K562 (cell line): ENCODE data around the gene OR51B2. TPM values are rescaled to one million over a fixed set of nuclear protein-coding genes. Genes with fewer than 3 reads are reported as not detected.
A peak's percentile ranks its signal among the peaks of the same experiment; 100 is the strongest.

Source experiments
- CREB3 ChIP-seq: fragments of 450-650 bp; conservative IDR thresholded peaks from 2 replicates; pipeline ENCODE4 v1.6.1; 2016; ENCODE audit warnings: missing genetic modification characterization, low read depth, mild to moderate bottlenecking, missing compliant biosample characterization, moderate library complexity
- DLX4 ChIP-seq: fragments of 250-450 bp; sonication (Bioruptor Pico); IDR thresholded peaks from 2 replicates; pipeline ENCODE4 v1.6.1; 2021; ENCODE audit warnings: mild to moderate bottlenecking
- ELK3 ChIP-seq: fragments of 450-650 bp; formaldehyde crosslinking; IDR thresholded peaks from 2 replicates; pipeline ENCODE4 v1.4.0; 2020; ENCODE audit warnings: mild to moderate bottlenecking
- FOXA3 ChIP-seq, 2 experiments: fragments of 450-650 bp in 1 of 2; sonication (generic) in 1 of 2; formaldehyde crosslinking; IDR thresholded peaks in 1 of 2; conservative IDR thresholded peaks in 1 of 2; 2 replicates each; pipeline versions ENCODE4 v1.4.0 to v1.8.0; 2020 to 2022; ENCODE audit warnings: mild to moderate bottlenecking in 2 of 2, missing genetic modification reagents in 1 of 2
- NFE2 ChIP-seq: IDR thresholded peaks from 2 replicates; pipeline ENCODE4 v1.6.1; 2014; ENCODE audit warnings: antibody characterized with exemption, low read depth
- NFRKB ChIP-seq: fragments of 450-650 bp; IDR thresholded peaks from 2 replicates; pipeline ENCODE4 v1.6.1; 2016; ENCODE audit warnings: low read depth
- POLR2A ChIP-seq: fragments of 450-650 bp; conservative IDR thresholded peaks from 2 replicates; pipeline ENCODE4 v1.6.1; 2016
- PYGO2 ChIP-seq: fragments of 450-650 bp; IDR thresholded peaks from 2 replicates; pipeline ENCODE4 v1.6.1; 2016; ENCODE audit warnings: mild to moderate bottlenecking, missing genetic modification characterization, moderate library complexity, missing compliant biosample characterization
- RAD51 ChIP-seq: fragments of 450-650 bp; IDR thresholded peaks from 2 replicates; pipeline ENCODE4 v1.7.1; 2016; ENCODE audit warnings: low read depth, mild to moderate bottlenecking, borderline replicate concordance
- SAFB2 ChIP-seq: fragments of 200-400 bp; formaldehyde crosslinking; IDR thresholded peaks from 2 replicates; pipeline ENCODE4 v1.6.1; 2018; ENCODE audit warnings: borderline replicate concordance, low read length, low read depth, moderate library complexity; ENCODE audit not compliant: severe bottlenecking
- TAL1 ChIP-seq: fragments of 450-650 bp; IDR thresholded peaks from 2 replicates; pipeline ENCODE4 v1.6.1; 2016; ENCODE audit warnings: mild to moderate bottlenecking
- USF1 ChIP-seq: sonication (generic); formaldehyde crosslinking; IDR thresholded peaks from 2 replicates; pipeline ENCODE4 v1.9.0; 2022; ENCODE audit warnings: mild to moderate bottlenecking, missing genetic modification reagents
- ZBTB11 ChIP-seq, 3 experiments: fragments of 200-800 bp in 1 of 3; fragments of 250-450 bp in 1 of 3; fragments of 450-650 bp in 1 of 3; sonication (Bioruptor Pico) in 1 of 3; sonication (Bioruptor generic) in 1 of 3; formaldehyde crosslinking in 1 of 3; IDR thresholded peaks; 2 replicates each; pipeline versions ENCODE4 v1.6.1 to v1.8.0; 2016 to 2022; ENCODE audit warnings: mild to moderate bottlenecking in 2 of 3, missing genetic modification characterization in 2 of 3, missing compliant biosample characterization in 1 of 3, moderate library complexity in 1 of 3
- ZMIZ1 ChIP-seq, 2 experiments: fragments of 150-350 bp in 1 of 2; IDR thresholded peaks; 2 replicates each; pipeline ENCODE4 v1.6.1; 2012 to 2016; ENCODE audit warnings: low read depth in 2 of 2, low read length in 2 of 2, mild to moderate bottlenecking in 1 of 2, moderate library complexity in 1 of 2
- ZNF224 ChIP-seq: sonication (generic); formaldehyde crosslinking; IDR thresholded peaks from 2 replicates; pipeline ENCODE4 v1.8.0; 2022; ENCODE audit warnings: mild to moderate bottlenecking, missing genetic modification reagents
- ZNF77 ChIP-seq: fragments of 250-450 bp; sonication (Bioruptor Pico); IDR thresholded peaks from 2 replicates; pipeline ENCODE4 v1.5.0; 2020
- polyA plus RNA-seq, 8 experiments: library from polyadenylated mRNA; depleted of rRNA in 4 of 8; stranded (reverse) in 5 of 8; unstranded in 3 of 8; fragments of >200 nt; fragmentation: Nextera tagmentation in 2 of 8; fragmentation: Illumina TruSeq in 1 of 8; extraction: Ambion mirVana in 2 of 8; extraction: Trizol in 1 of 8; gene quantifications; 2 replicates each; pipeline versions ENCODE4 v1.2.1 to v1.2.3, GENCODE V29; 2011 to 2014; ENCODE audit warnings: inconsistent platforms in 1 of 8, missing spikeins in 1 of 8
- total RNA-seq, 7 experiments: library from RNA; depleted of rRNA in 6 of 7; stranded (reverse); fragments of >200 nt in 6 of 7; fragmentation: Illumina TruSeq in 2 of 7; extraction: Trizol in 2 of 7; gene quantifications; 2 replicates each; pipeline versions ENCODE4 v1.2.1 to v1.2.3, GENCODE V29; 2011 to 2021; ENCODE audit warnings: low replicate concordance in 1 of 7

OR51B2 gene
- total and polyA plus RNA-seq, 9 of the 15 experiments (the other 6 are each of a cell fraction or from before 2014, with no cell fraction given): 0.38 to 6.6 (median 4.0) TPM

- TF ChIP-seq TAL1 (no peak), USF1 (CRISPR knock-in tag) (no peak), ZBTB11 (CRISPR knock-in tag; IDR thresholded peaks at IDR 0.05) (no peak), ELK3 (no peak), ZNF224 (no peak), ZNF77 (CRISPR knock-in tag) (no peak), RAD51 (peak; percentile 19; the same call in 1 of the 2 replicates), ZMIZ1 (IDR thresholded peaks at IDR 0.05; ENCODE audit: low read depth in 2 of 2, low read length in 2 of 2) (no peak), SAFB2 (no peak), POLR2A (0 out of 2 replicates have a peak, but pooled peaks have one; percentile 40), NFE2 (no peak), FOXA3 (CRISPR knock-in tag; conservative IDR thresholded peaks at IDR 0.05 in 1 of 2, IDR thresholded peaks at IDR 0.05 in 1 of 2) (peak in 1 of 2 experiments; percentile 94; a peak in 3 of 4 replicates), CREB3 (tag) (no peak), NFRKB (no peak), DLX4 (no peak), PYGO2 (no peak)
These were observed 31.1 kb downstream of the OR51B2 start (continued) for GRCh38 chr11:5293028-5293427.
